Osteocyte (in vitro differentiated cells): Measurements from ENCODE around the gene SOCS6. TPM values are rescaled to one million over a fixed set of nuclear protein-coding genes. Genes with fewer than 3 reads are reported as not detected.
A peak's percentile ranks its signal among the peaks of the same experiment; 100 is the strongest.

Experiments
- DNase-seq: peaks from one replicate; pipeline ENCODE4 v3.0.0; 2021; ENCODE audit warnings: mixed read lengths; ENCODE audit not compliant: unreplicated experiment; ENCODE audit errors: extremely low spot score
- H3K27ac Mint-ChIP-seq: one replicate; pipeline ENCODE4 v1.8.0; 2021; ENCODE audit warnings: mild to moderate bottlenecking, mixed read lengths; ENCODE audit not compliant: unreplicated experiment
- H3K27me3 Mint-ChIP-seq: one replicate; pipeline ENCODE4 v1.8.0; 2021; ENCODE audit warnings: mixed read lengths; ENCODE audit not compliant: unreplicated experiment
- H3K36me3 Mint-ChIP-seq: one replicate; pipeline ENCODE4 v1.8.0; 2021; ENCODE audit warnings: mixed read lengths; ENCODE audit not compliant: unreplicated experiment
- H3K4me1 Mint-ChIP-seq: one replicate; pipeline ENCODE4 v1.8.0; 2021; ENCODE audit warnings: mixed read lengths; ENCODE audit not compliant: unreplicated experiment
- H3K4me3 Mint-ChIP-seq: one replicate; pipeline ENCODE4 v1.8.0; 2021; ENCODE audit warnings: mild to moderate bottlenecking, moderate library complexity, mixed read lengths; ENCODE audit not compliant: unreplicated experiment
- H3K9me3 Mint-ChIP-seq: one replicate; pipeline ENCODE4 v1.8.0; 2021; ENCODE audit warnings: mixed read lengths; ENCODE audit not compliant: unreplicated experiment
- total RNA-seq: library from RNA; stranded (reverse); gene quantifications from 2 replicates; pipeline ENCODE4 v1.2.1, GENCODE V29; 2021
- TF ChIP-seq, protein P1 (sequence below): fragments of 200-600 bp; sonication (generic); IDR thresholded peaks from 2 replicates; pipeline ENCODE4 v1.5.0; 2021; ENCODE audit warnings: antibody characterized with exemption, mild to moderate bottlenecking, moderate library complexity

Gene SOCS6
- total RNA-seq, 1 donor from 2014 or later = 19.4 TPM

DNA sequence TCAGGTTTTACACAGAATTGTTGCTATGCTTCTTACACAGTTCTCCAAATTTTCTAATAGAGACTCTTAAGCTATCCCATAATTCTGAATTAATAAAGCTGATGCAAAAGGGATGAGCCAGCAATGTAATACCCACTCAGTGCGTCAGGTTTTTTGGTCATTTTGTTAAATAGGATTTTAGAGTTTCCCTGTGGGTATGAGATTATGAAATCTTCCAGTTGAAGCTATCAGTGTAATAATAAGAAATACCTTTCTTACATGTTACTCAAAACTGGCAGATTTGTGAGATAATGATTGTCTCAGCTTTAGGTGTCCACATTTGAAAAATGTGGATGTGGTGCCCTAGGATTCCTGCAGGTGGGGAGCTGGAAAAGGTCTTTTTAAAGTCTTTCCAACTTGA, 44.5 kb downstream of the SOCS6 start:
- H3K36me3 Mint-ChIP-seq = peaks cover 13% of the 10 kb centered on the region
- H3K4me3 Mint-ChIP-seq = no peak overlapping the region

DNA sequence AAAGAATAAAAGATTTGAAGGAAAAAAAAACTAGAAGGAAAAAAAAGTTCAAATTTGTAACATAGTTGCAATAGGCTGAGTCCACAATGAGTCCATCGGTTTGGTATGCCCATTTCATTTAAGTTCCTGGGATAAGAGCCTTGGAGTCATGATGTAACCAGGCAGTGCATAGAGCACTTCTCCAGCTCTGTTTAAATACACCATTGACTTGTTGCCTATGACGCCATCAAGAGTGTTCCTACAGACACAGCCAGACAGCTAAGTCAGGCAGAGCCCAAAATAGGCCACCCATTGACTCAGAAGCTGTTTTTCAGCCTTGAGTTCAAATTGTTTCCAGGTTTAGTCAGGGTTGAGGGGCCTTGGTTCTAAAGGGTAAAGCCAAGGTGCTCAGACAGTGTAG, 44.9 kb downstream of the SOCS6 start:
- Mint-ChIP-seq H3K4me1 (peaks cover 25% of the 10 kb centered on the region), H3K9me3 (peaks cover 6% of the 10 kb centered on the region), H3K27me3 (no peaks in the 10 kb centered on the region), H3K4me3 (no peak overlapping the region), H3K36me3 (peaks cover 13% of the 10 kb centered on the region), H3K27ac (no peak overlapping the region)
- TF ChIP-seq, protein P1, sequence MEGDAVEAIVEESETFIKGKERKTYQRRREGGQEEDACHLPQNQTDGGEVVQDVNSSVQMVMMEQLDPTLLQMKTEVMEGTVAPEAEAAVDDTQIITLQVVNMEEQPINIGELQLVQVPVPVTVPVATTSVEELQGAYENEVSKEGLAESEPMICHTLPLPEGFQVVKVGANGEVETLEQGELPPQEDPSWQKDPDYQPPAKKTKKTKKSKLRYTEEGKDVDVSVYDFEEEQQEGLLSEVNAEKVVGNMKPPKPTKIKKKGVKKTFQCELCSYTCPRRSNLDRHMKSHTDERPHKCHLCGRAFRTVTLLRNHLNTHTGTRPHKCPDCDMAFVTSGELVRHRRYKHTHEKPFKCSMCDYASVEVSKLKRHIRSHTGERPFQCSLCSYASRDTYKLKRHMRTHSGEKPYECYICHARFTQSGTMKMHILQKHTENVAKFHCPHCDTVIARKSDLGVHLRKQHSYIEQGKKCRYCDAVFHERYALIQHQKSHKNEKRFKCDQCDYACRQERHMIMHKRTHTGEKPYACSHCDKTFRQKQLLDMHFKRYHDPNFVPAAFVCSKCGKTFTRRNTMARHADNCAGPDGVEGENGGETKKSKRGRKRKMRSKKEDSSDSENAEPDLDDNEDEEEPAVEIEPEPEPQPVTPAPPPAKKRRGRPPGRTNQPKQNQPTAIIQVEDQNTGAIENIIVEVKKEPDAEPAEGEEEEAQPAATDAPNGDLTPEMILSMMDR = no peak
- no peak for DNase-seq

More for the DNA sequence above, 44.5 kb downstream of the SOCS6 start:
- no peaks in the 10 kb centered on the region for H3K27me3 Mint-ChIP-seq
- no peak for DNase-seq
- TF ChIP-seq, protein P1 = no peak
- no peak overlapping the region for H3K27ac Mint-ChIP-seq
- peaks cover 6% of the 10 kb centered on the region for H3K9me3 Mint-ChIP-seq
- H3K4me1 Mint-ChIP-seq = peaks cover 28% of the 10 kb centered on the region

DNA sequence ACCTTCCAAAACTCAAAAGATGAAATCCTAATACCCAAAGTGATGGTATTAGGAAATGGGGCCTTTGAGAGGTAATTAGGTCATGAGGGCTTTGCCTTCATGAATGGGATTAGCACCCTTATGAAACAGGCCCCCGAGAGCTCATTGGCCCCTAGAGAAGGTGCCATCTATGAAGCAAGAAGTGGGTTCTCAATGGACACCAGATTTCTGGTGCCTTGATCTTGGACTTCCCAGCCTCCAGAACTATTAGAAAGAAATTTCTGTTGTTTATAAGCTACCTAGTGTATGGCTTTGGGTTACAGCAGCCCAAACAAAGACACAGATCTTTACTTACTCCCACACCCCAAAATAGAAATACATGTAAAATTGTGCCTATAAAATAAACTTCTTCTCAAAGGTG, 45.4 kb downstream of the SOCS6 start:
- TF ChIP-seq, protein P1 = no peak
- Mint-ChIP-seq H3K36me3 (peaks cover 17% of the 10 kb centered on the region), H3K4me1 (peaks cover 20% of the 10 kb centered on the region), H3K4me3 (no peak overlapping the region), H3K27me3 (no peaks in the 10 kb centered on the region), H3K9me3 (peaks cover 6% of the 10 kb centered on the region), H3K27ac (no peak overlapping the region)
- DNase-seq = no peak

DNA sequence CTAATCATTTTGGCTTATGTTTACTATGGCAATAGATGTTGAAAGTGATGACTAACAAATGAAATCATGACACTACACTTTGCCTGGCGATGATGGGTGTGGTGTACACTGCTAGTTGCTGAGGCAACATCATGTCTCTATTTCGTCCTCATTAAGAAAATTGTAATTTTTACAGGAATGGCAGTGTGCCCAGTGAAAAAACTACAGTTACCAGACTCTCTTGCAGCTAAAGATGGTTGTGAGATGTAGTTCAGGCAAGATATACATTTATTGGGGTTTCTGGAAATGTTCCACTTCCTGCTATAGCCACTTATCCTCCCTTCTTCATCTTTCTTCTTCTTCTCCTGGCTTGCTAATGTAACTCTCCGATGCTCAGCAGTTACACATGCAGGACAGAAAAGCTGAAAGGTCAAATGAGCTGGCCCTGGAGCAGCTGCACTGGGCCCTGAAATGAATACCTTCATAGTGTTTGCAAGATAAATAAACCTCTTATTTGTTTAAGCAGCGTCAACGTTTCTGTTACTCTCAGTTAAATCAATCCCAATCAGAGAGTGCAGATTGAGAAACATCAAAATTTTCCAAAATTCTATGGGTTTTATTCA, 46.0 kb downstream of the SOCS6 start:
- Mint-ChIP-seq H3K36me3 (peaks cover 19% of the 10 kb centered on the region), H3K9me3 (peaks cover 6% of the 10 kb centered on the region), H3K4me3 (no peak overlapping the region), H3K27me3 (no peaks in the 10 kb centered on the region), H3K27ac (no peak overlapping the region), H3K4me1 (peaks cover 18% of the 10 kb centered on the region)
- no peak for DNase-seq
- TF ChIP-seq, protein P1 = no peak

DNA sequence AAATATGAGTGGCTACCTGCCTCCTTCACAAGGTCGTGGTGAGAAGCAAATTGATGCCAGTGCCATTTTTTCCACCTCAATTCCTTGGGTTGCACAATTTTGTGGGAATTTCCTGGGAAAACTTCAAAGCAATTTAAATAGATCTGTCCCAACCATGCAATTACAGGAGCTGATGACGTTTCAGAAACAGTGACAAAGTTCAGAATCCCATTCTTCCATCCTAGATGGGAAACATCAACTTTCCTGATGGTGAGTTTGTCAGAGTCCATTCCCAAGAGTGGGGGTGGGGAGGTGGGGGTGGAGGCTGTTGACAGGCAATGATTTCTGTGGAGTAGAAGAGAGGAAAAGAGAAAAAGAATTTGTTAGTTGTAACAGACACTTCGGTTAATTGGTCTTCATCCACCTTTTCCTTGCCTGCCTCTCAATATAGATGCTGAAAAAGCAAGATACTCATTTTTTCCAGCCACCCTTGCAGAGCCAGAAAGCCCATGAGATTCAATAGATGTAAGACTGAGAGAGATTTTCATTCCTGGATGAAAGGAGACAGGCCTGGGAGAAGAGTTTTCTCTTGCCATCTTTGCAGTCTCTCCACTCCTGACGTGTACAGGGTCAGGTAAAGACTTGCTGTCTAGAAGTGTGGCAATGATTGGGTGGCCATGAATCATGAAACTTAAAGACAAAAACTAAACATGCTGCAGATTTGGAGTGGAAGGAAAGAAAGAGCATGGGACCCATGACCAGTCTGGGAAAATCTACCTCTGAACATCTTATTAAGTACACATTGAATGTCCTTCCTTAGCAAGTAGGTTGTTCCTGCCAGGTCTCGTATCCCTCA, 47.3 kb downstream of the SOCS6 start:
- TF ChIP-seq, protein P1 = no peak
- Mint-ChIP-seq H3K36me3 (peaks cover 22% of the 10 kb centered on the region), H3K9me3 (peaks cover 6% of the 10 kb centered on the region), H3K27me3 (no peaks in the 10 kb centered on the region), H3K27ac (peak overlapping the region; percentile 27), H3K4me3 (no peak overlapping the region), H3K4me1 (peaks cover 18% of the 10 kb centered on the region)
- no peak for DNase-seq
